GM21576 (cell line): ENCODE measurements around the gene AKR1E2.

Experiments used
- ATAC-seq: cut with Tn5 transposase; IDR thresholded peaks from one replicate; pipeline ENCODE4 v1.9.1; 2021; ENCODE audit warnings: mild to moderate bottlenecking, moderate library complexity; ENCODE audit not compliant: unreplicated experiment

Gene AKR1E2

DNA sequence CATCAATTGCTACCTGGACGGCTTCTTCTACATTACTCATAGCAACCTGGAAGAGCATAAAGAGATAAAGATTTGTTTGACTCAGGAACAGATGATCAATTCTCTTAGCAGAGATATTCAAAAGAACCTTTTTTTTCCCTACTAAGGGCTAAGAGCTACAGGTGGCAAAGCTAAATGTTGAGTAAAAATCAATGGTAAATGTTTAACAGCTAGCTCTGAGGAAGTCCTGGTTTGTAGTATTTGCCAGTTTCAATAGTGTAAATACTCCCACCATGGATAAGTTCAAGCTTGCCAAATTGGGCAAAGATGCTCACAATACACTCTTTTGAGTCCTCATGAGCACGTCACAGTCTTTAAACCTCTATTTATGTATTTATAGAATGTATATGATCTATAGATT, 64.0 kb downstream of the AKR1E2 start:
- no peak for ATAC-seq

DNA sequence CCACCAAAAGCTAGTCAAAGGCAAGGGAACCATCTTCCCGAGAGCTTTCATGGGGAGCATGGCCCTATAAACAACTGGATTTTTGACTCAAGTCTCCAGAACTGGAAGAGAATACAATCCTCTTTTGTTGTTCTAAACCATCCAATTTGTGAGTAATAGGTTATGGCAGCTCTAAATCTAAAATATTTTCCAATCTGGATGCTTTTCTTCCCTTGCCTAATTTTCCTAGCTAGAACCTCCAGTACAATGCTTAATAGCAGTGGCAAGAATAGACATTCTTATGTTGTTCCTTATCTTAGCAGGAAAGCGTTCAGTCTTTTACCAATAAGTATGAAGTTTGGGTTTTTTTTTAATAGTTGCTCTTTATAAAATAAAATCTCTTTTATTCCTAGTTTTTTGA, 66.7 kb downstream of the AKR1E2 start:
- ATAC-seq, result no peak

DNA sequence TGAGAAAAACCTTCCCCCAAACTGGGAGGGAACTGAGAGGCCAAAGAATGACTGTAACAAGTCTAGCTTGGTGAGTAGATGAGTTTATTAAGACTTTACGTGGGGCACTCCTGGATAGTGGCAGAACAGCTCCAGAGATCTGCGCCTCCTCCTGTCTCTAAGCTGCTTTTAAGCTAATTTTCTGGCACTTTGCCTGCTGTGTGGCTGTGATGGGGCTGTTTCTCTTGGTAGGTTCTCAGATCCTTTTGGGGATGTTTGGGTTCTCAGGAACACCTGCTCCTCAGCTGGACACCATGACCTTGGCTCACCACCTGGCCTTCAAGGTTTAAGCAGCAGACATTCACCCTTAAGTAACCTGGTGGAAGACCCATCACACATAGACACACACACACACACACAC, 68.3 kb downstream of the AKR1E2 start:
- ATAC-seq, result no peak
